Tibial artery (tissue), 4 donors: Measurements from ENCODE around the gene FEN1.

Experiments
- DNase-seq, 2 donors: peaks; one replicate each; pipeline ENCODE4 v3.0.0-alpha.2; 2019
- H3K27ac ChIP-seq, 2 donors: fragments of 200-600 bp; sonication (generic) in 1 of 2; 1 replicate in 1 of 2; 2 replicates in 1 of 2; pipeline ENCODE4 v1.5.1; 2018 to 2019; ENCODE audit warnings: mild to moderate bottlenecking in 1 of 2
- H3K27me3 ChIP-seq, 2 donors: fragments of 200-600 bp; sonication (generic) in 1 of 2; one replicate each; pipeline versions ENCODE4 v1.5.1 to v1.6.0; 2016 to 2019
- H3K36me3 ChIP-seq, 3 donors: fragments of 200-600 bp; sonication (generic) in 2 of 3; one replicate each; pipeline ENCODE4 v1.5.1; 2016 to 2019; ENCODE audit warnings: mild to moderate bottlenecking in 2 of 3
- H3K4me1 ChIP-seq, 4 donors: fragments of 200-600 bp; sonication (generic) in 2 of 4; 1 replicate in 3 of 4; 2 replicates in 1 of 4; pipeline ENCODE4 v1.5.1; 2016 to 2019
- H3K4me3 ChIP-seq, 2 donors: fragments of 200-600 bp; sonication (generic) in 1 of 2; 1 replicate in 1 of 2; 2 replicates in 1 of 2; pipeline ENCODE4 v1.5.1; 2018 to 2019; ENCODE audit warnings: mild to moderate bottlenecking in 2 of 2
- H3K9me3 ChIP-seq, 3 donors: fragments of 200-600 bp; sonication (generic) in 1 of 3; one replicate each; pipeline ENCODE4 v1.5.1; 2016 to 2019
- CTCF ChIP-seq, 2 experiments: fragments of 200-600 bp in 1 of 2; fragments of 450-650 bp in 1 of 2; IDR thresholded peaks; one replicate each; pipeline ENCODE4 v1.5.1; 2017 to 2019; ENCODE audit warnings: antibody characterized with exemption in 2 of 2, mild to moderate bottlenecking in 1 of 2, moderate library complexity in 1 of 2
- intact Hi-C: fragments of 100-400 bp; cut with DNase I; formaldehyde crosslinking; loops from one replicate; pipeline ENCODE4 v1.15.0; 2023; ENCODE audit warnings: low total_unique reads

Gene FEN1

DNA sequence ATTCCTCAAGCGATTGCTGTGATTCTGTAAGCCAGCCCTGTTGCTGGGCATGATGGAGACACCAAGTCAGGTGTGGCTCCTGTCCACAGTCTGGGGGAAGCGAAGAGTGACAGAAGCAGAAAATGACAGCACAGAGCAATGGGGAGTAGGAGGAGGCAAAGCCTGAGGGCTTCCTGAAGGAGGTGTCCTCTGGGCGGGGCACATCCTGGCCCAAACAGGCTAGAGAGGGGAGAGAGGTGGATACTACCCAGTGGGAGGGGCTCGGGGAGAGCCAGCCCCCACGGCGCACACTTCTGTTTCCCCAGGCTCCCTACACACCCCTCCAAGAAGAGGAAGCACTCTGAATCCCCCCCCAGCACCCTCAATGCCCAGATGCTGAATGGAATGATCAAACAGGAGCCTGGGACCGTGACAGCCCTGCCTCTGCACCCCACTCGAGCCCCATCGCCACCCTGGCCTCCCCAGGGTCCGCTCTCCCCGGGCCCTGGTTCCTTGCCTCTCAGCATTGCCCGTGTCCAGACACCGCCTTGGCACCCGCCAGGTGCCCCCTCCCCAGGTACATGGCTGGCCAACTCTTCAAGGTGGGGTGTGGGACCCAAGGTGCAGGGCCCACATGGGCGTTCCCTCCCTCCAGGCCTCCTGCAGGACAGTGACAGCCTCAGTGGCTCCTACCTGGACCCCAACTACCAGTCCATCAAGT is 21.4 kb upstream of the FEN1 start:
- H3K4me3 ChIP-seq: no peak overlapping the region
- no peaks in the 10 kb centered on the region for H3K4me1 ChIP-seq
- no peak overlapping the region for H3K27ac ChIP-seq
- H3K27me3 ChIP-seq: peaks cover 0 to 15% of the 10 kb centered on the region in 2 donors
- intact Hi-C loops: no loop called here
- no peaks in the 10 kb centered on the region for H3K9me3 ChIP-seq
- no peak for TF ChIP-seq CTCF (IDR thresholded peaks at IDR 0.05)
- no peak for DNase-seq
- no peaks in the 10 kb centered on the region for H3K36me3 ChIP-seq

GRCh38 chr11:61771985-61772455 is 20.7 kb upstream of the FEN1 start:
- no peak for DNase-seq
- Histone ChIP-seq H3K36me3 (no peaks in the 10 kb centered on the region), H3K9me3 (no peaks in the 10 kb centered on the region), H3K4me1 (peaks cover 0 to 2% (median under 1%) of the 10 kb centered on the region in 4 donors), H3K27me3 (peaks cover 0 to 15% of the 10 kb centered on the region in 2 donors), H3K27ac (no peak overlapping the region), H3K4me3 (no peak overlapping the region)
- TF ChIP-seq CTCF (IDR thresholded peaks at IDR 0.05): no peak
- intact Hi-C loops: no loop called here

DNA sequence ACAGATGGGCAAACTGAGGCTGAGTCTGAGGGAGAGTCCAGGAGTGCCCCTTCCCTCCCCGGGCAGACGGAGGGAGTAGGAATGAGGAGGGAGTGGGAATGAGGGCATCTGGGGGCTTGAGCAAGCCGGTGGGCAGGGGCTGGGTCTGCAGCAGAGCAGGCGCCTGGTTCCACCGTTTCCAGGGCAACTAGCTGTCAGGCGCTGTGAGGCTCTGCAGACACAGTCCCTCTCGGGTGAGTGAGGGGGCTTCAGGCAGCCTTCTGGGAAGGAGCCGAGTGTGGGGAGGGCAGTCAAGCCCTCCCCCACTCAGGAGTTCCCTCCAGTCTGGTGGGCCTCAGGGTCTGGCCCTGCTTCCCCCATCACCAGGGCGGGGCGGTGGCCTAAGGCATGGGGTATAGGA is 19.4 kb upstream of the FEN1 start:
- Histone ChIP-seq H3K4me3 (no peak overlapping the region), H3K4me1 (peaks cover 0 to 11% (median 8%) of the 10 kb centered on the region in 4 donors), H3K36me3 (no peaks in the 10 kb centered on the region), H3K27me3 (peaks cover 0 to 15% of the 10 kb centered on the region in 2 donors), H3K27ac (no peak overlapping the region), H3K9me3 (no peaks in the 10 kb centered on the region)
- no peak for DNase-seq
- TF ChIP-seq CTCF (IDR thresholded peaks at IDR 0.05): no peak
- intact Hi-C loops: no loop called here

DNA sequence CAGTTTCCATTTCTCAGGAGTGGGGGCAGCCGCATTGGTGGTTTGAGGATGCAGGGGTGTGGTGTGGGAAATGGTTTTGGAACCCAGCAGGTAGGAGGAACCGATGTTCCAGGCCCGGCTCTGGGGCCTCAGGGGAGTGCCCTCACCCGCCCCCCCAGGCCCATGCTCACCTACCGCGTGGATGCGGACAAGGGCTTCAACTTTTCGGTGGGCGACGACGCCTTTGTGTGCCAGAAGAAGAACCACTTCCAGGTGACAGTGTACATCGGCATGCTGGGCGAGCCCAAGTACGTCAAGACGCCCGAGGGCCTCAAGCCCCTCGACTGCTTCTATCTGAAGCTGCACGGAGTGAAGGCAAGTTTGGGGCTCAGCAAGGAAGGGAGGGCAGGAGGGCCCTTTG is 18.9 kb upstream of the FEN1 start:
- no peak overlapping the region for H3K4me3 ChIP-seq
- peaks cover 0 to 11% (median 8%) of the 10 kb centered on the region in 4 donors for H3K4me1 ChIP-seq
- H3K36me3 ChIP-seq: no peaks in the 10 kb centered on the region
- TF ChIP-seq CTCF (IDR thresholded peaks at IDR 0.05): no peak
- no peak for DNase-seq
- H3K9me3 ChIP-seq: no peaks in the 10 kb centered on the region
- H3K27ac ChIP-seq: no peak overlapping the region
- H3K27me3 ChIP-seq: peaks cover 0 to 15% of the 10 kb centered on the region in 2 donors
- intact Hi-C loops: no loop called here

DNA sequence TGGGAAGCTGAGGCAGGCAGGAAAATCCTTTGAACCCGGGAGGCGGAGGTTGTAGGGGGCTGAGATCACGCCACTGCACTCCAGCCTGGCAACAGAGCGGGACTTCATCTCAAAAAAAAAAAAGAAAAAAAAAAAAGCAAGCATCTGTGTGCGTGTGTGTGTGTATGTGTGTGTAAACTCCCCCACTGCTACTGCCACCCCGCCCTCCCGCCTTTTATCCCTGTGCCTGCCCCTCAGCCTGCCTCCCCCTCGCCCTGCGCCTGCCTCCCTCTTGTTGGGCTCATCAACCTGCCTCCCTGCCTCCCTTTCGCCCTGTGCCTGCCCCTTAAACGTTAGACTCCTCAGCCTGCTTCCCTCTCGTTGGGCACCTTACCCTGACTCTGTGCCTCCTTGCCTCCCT is 18.3 kb upstream of the FEN1 start:
- H3K27ac ChIP-seq: no peak overlapping the region
- no peaks in the 10 kb centered on the region for H3K36me3 ChIP-seq
- DNase-seq: no peak

More for the DNA sequence above, 18.3 kb upstream of the FEN1 start:
- H3K4me1 ChIP-seq: peaks cover 0 to 11% (median 8%) of the 10 kb centered on the region in 4 donors
- no peak overlapping the region for H3K4me3 ChIP-seq
- H3K27me3 ChIP-seq: peaks cover 0 to 10% of the 10 kb centered on the region in 2 donors
- no peak for TF ChIP-seq CTCF (IDR thresholded peaks at IDR 0.05)
- intact Hi-C loops: no loop called here
- no peaks in the 10 kb centered on the region for H3K9me3 ChIP-seq
